AG09309 (cell line): Measurements from ENCODE around the gene EAF1.
"Not testable (repeated sequence)": the region's sequence is repeated elsewhere in the genome, so short reads cannot be mapped to it uniquely, and the experiment has no call there.

ENCODE experiments used
- DNase-seq: peaks from one replicate; pipeline ENCODE4 v3.0.0-alpha.2; 2010; ENCODE audit warnings: low read depth
- H3K4me3 ChIP-seq: 2 replicates; pipeline ENCODE4 v1.5.1; 2011; ENCODE audit warnings: mild to moderate bottlenecking, low read depth, low read length, moderate library complexity; ENCODE audit not compliant: control insufficient read depth
- TF ChIP-seq, protein P1 (sequence below): IDR thresholded peaks from 2 replicates; pipeline ENCODE4 v1.5.1; 2011; ENCODE audit warnings: mild to moderate bottlenecking, low read depth, low read length, inconsistent platforms; ENCODE audit not compliant: insufficient read depth, control insufficient read depth; ENCODE audit errors: missing control alignments

The EAF1 gene

DNA sequence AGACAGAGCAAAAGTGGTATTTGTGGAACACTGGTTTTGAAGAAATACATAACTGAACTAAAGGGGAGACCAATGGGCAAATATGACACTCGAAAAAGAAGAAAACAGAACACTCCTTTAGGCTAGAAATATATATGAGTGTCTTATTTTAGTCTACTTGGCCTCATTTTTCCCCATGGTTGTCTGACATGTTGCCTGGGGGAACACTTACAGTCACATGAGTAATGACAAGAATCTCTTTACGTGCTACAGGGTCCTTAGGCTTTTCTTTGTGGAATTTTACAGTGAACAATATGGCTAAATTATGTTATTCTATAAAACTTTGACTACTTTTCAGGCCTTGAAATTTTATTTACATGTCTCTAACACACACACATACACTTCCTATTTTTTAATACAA is 17.6 kb upstream of the EAF1 start:
- no peak for DNase-seq
- TF ChIP-seq, protein P1, sequence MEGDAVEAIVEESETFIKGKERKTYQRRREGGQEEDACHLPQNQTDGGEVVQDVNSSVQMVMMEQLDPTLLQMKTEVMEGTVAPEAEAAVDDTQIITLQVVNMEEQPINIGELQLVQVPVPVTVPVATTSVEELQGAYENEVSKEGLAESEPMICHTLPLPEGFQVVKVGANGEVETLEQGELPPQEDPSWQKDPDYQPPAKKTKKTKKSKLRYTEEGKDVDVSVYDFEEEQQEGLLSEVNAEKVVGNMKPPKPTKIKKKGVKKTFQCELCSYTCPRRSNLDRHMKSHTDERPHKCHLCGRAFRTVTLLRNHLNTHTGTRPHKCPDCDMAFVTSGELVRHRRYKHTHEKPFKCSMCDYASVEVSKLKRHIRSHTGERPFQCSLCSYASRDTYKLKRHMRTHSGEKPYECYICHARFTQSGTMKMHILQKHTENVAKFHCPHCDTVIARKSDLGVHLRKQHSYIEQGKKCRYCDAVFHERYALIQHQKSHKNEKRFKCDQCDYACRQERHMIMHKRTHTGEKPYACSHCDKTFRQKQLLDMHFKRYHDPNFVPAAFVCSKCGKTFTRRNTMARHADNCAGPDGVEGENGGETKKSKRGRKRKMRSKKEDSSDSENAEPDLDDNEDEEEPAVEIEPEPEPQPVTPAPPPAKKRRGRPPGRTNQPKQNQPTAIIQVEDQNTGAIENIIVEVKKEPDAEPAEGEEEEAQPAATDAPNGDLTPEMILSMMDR, result no peak
- no peak overlapping the region for H3K4me3 ChIP-seq

DNA sequence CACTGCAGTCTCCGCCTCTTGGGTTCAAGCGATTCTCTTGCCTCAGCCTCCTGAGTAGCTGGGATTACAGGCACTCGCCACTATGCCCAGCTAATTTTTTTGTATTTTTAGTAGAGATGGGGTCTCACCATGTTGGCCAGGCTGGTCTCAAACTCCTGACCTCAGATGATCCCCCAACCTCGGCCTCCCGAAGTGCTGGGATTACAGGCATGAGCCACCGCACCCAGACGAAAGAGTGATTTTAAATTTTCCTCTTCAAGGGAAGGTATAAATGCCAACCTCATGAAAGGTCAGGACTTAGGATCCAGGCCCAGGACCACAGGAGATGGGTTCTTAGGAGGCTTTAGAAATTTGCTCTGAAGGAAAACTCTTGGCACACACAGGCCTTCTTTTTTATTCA is 16.4 kb upstream of the EAF1 start:
- not testable (repeated sequence) for H3K4me3 ChIP-seq, DNase-seq

DNA sequence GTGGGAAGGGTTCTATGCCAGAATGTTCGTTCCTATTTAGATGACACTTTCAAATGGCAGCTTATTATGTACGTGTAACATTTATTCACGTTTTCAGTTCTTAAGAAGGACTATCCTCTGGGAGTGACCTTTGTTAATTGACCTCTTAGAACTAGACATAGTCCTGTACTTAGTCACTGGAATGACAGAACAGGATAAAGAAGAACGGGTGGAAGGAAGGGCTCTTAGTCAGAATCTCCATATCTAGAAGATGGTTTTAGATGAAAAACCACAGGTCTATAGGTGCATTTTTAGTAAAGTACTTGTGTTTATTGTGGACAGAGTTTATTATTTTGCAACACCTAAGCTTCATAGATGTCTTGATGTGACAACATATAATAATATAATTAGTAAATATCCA is 6.5 kb upstream of the EAF1 start:
- TF ChIP-seq, protein P1, result no peak
- no peak for DNase-seq
- H3K4me3 ChIP-seq, result no peak overlapping the region

DNA sequence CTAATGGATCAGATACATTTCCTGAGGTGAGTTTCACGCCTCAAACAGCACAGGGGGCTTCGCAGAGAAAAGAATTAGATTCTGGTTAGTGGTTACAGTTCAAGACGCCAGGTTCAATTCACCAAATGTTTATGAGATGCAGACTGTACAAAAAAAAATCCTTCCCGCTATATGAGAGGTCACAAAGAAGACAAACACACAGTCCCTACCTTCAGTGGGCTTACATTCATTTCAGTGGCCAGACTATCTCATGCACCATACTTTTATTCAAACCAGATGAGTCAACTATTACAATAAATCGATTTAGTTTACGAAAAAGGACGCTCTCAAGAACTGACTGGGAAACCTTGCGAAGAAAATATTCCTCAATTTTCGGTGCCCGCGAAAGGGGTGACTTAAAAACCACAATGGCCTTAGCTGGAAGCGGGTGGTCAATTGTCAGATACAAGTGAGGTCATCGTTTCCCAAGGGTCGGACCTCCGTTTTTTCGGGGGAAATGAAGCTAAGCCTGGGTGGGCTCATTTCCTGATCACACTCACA is 749 bp upstream of the EAF1 start:
- peak overlapping the region; percentile 88 for H3K4me3 ChIP-seq
- TF ChIP-seq, protein P1, result no peak
- no peak for DNase-seq

DNA sequence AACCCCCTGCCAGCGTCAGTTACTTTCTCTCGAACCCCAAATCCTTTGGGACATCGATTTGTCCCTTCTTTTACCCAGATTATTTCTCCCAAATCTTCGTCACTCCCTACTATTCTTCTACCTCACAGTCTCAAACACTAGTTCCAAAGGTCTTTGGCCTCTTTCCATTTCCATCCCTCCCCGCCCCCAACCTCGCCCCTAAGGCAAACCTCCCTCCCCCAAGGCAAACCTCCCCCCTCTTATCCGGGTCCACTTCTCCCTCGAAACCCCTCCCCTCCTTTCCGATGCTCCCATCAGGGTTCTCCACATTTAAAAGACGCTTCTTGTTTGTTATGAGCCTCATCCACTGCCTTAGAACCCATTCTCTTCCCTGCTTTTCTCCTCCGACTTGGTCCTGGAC is 583 bp downstream of the EAF1 start:
- H3K4me3 ChIP-seq, result peak overlapping the region; percentile 88
- TF ChIP-seq, protein P1, result no peak
- DNase-seq, result no peak

DNA sequence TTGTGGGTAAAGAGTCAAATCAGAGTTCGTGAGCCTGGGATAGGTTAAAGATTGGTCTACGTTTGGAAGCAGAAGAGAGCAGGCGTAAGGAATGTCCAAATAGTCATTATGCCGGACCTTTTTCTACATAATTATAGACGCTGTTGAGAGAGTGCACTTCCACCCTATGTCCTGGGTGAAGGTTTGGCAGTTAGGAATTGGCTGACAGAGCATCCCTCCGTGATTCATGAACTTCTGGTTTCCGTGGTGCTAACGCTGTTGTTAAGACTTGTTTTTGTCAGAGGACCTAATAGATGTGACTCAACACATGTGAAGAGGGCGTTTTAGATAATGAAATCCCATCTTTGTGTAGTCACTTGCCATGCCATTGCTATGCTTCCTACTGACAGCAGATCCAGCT is 1.1 kb downstream of the EAF1 start:
- TF ChIP-seq, protein P1, result no peak
- DNase-seq, result peak; percentile 41
- H3K4me3 ChIP-seq, result peak overlapping the region; percentile 88

DNA sequence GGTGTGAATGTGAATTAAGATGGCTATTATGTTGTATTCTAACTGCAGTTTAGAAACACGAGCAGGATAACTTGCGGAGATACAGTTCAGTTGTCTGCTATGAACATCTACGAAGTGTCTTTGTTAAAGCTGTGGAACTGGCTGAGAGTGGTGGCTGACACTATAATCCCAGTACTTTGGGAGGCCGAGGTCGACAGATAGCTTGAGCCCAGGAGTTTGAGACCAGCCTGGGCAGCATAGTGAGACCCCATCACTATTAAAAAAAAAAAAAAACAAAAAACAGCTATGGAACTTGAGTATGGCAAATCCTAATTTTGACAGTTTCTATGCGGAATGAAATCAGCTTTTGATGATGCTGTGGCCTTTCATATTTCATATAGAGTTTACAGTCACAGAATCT is 1.7 kb downstream of the EAF1 start:
- TF ChIP-seq, protein P1, result no peak
- no peak for DNase-seq
- peak overlapping the region; percentile 88 for H3K4me3 ChIP-seq
